HL-60 (cell line): ENCODE measurements around the gene CPNE2.

Source experiments
- CTCF ChIP-seq: IDR thresholded peaks from one replicate; pipeline ENCODE4 v1.5.1; 2011; ENCODE audit warnings: low read length, control low read depth, inconsistent platforms; ENCODE audit not compliant: insufficient read depth
- GABPA ChIP-seq: IDR thresholded peaks from 2 replicates; pipeline ENCODE4 v1.6.1; 2012; ENCODE audit warnings: low read depth
- POLR2AphosphoS5 ChIP-seq: IDR thresholded peaks from 2 replicates; pipeline ENCODE4 v1.6.1; 2012; ENCODE audit warnings: low read depth
- REST ChIP-seq: IDR thresholded peaks from 2 replicates; pipeline ENCODE4 v1.6.1; 2012; ENCODE audit warnings: low read depth; ENCODE audit not compliant: insufficient replicate concordance

- TF ChIP-seq CTCF (no peak), POLR2AphosphoS5 (no peak), REST (no peak), GABPA (no peak)
These were observed 73.6 kb downstream of the CPNE2 start for GRCh38 chr16:57165938-57166337.
